Left ventricle myocardium superior (tissue), 1 donor: Measurements from ENCODE around the gene GDPD1. TPM values are rescaled to one million over a fixed set of nuclear protein-coding genes. Genes with fewer than 3 reads are reported as not detected.
A peak's percentile ranks its signal among the peaks of the same experiment; 100 is the strongest.
"Not testable (repeated sequence)": the region's sequence is repeated elsewhere in the genome, so short reads cannot be mapped to it uniquely, and the experiment has no call there.

Experiments used
- ATAC-seq: fragments of 200-7000 bp; cut with Tn5 transposase; one replicate; pipeline ENCODE4 v1.9.1; 2020; ENCODE audit warnings: mild to moderate bottlenecking, moderate library complexity
- DNase-seq: peaks from one replicate; pipeline ENCODE4 v3.0.0-alpha.2; 2020
- intact Hi-C: fragments of 100-400 bp; cut with micrococcal nuclease; formaldehyde crosslinking; loops from one replicate; pipeline ENCODE4 v1.11.0; 2022
- total RNA-seq: library from RNA; stranded (reverse); fragmentation: NEBNext Ultra II Directional; extraction: Animal tissue kit (Norgen Biotek cat#: 25700); gene quantifications from one replicate; pipeline ENCODE4 v1.2.1, GENCODE V29; 2021
- donor health status: DM: no; HTN: yes; CAD: no; lungs with severe emphysema.

The GDPD1 gene
- total RNA-seq, 1 donor from 2014 or later = 3.3 TPM

GRCh38 chr17:59230764-59231163 is 10.5 kb downstream of the GDPD1 start:
- intact Hi-C loops = no loop called here
- no peak for ATAC-seq
- DNase-seq = no peak

DNA sequence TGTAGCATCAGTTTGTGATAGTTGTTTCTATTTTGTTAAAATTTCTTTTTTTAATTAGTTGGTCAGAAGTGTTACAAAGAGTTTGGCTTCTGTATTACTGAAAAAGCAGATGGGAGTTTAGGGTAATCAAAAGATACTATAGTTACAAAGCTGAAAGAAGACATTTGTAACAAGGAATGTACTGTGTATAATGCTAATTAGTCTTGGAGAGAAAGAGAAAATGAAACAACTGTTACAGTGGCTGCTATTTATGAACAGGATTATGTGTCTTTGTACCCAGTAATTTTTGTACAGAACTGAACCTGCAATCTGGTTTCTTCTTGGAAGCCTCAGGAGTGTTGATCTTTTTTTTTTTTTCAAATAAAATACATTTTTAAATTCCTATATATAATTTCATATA is 14.3 kb downstream of the GDPD1 start:
- no peak for ATAC-seq
- DNase-seq = no peak
- intact Hi-C loops = no loop called here

GRCh38 chr17:59238906-59239305 is 18.6 kb downstream of the GDPD1 start:
- no peak for DNase-seq
- intact Hi-C loops = no loop called here
- ATAC-seq = no peak

- DNase-seq = no peak
- no peak for ATAC-seq
- intact Hi-C loops = no loop called here
These were observed 23.8 kb downstream of the GDPD1 start for GRCh38 chr17:59244081-59244480.

GRCh38 chr17:59254742-59255141 is 34.4 kb downstream of the GDPD1 start:
- intact Hi-C loops = no loop called here

DNA sequence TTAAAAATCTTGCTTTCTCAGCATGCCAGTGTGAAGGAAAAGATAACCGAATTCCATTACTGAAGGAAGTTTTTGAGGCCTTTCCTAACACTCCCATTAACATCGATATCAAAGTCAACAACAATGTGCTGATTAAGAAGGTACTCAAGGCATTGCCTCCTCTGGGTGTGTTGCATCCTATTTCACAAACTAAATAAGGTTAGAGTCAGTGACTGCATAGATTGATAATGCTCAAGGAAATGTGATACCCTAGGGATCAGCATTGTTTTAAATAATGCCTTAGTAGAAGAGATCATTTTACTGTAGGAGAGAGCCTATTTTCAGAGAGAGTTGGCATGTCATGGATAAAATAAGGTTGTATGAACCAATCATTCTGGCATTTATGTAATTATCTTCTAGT is 36.8 kb downstream of the GDPD1 start:
- no peak for DNase-seq
- intact Hi-C loops = no loop called here
- ATAC-seq = no peak

More at GRCh38 chr17:59254742-59255141, 34.4 kb downstream of the GDPD1 start:
- DNase-seq (no peak), ATAC-seq (no peak)

GRCh38 chr17:59260722-59261121 is 40.4 kb downstream of the GDPD1 start:
- ATAC-seq (no peak), DNase-seq (no peak)
- intact Hi-C loops = no loop called here

GRCh38 chr17:59266745-59267144 is 46.4 kb downstream of the GDPD1 start:
- ATAC-seq (no peak), DNase-seq (no peak)
- intact Hi-C loops = no loop called here

DNA sequence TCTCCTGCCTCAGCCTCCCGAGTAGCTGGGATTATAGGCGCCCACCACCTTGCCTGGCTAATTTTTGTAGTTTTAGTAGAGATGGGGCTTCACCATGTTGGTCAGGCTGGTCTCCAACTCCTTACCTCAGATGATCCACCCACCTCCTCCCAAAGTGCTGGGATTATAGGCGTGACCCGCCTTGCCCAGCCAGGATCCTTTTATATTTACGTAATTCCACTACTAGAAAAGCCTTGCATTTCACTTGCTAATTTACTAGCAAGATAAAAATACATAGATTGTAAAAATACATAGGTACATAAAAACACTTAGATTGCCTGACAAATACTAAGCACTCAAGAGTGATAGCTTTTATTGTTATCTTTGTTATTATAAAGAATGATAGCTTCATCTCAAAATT is 47.5 kb downstream of the GDPD1 start:
- DNase-seq (no peak), ATAC-seq (no peak)
- intact Hi-C loops = no loop called here

DNA sequence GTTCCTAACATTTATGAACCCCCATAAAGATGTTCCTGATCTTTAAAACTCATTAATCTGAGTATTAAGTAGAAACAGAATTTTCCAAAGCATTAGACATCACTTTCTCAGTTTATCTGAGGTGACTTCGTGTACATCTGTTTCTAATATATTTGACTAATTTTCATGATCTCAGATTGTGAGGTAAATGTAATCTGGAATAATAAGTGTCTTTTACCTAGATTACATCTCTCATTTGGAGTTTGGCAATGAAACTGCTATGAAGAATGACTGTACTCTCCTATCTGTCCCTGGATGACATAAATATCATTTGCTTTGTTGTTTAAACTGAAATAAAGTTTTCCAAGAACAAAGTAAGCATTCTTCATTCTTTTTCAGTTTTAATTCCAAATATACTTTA is 55.3 kb downstream of the GDPD1 start:
- ATAC-seq (no peak), DNase-seq (no peak)
- intact Hi-C loops = no loop called here

- intact Hi-C loops = no loop called here
- DNase-seq = no peak
- ATAC-seq = peak; percentile 51
These were observed 56.7 kb downstream of the GDPD1 start for GRCh38 chr17:59277031-59277430.

DNA sequence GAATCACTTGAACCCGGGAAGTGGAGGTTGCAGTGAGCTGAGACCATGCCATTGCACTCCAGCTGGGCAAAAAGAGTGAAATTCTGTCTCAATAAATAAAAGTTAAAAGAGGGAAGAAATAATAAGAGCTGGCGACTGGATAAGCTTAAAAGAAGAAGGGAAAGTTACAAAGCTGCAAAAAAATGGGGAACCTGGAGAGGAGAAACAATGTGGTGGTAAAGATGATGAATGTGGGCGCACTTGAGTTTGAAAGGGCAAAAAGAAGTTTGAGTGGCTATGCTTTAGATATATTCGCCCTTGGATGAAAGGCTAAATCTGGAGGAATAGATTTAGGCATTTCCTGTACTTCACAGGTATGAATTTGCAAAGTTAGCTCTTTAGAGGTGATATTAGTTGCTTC is 58.1 kb downstream of the GDPD1 start:
- intact Hi-C loops = no loop called here
- DNase-seq (no peak), ATAC-seq (peak; percentile 39)

GRCh38 chr17:59284317-59284716 is 64.0 kb downstream of the GDPD1 start:
- no peak for ATAC-seq
- intact Hi-C loops = no loop called here
- no peak for DNase-seq

DNA sequence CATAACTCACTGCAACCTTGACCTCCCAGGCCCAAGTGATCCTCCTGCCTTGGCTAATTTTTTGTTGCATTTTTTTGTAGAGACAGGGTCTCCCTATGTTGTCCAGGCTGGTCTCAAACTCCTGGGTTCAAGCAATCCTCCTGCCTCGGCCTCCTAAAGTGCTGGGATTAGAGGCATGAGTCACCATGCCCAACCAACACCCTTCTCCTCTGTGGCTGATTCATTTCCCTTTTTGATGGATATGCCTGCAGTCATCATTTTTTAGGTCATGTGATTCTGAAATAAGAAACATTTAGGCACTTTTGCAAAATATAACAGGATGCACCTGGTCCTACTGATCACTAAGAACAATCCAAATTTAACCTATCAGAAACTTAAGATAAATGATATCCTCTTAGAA is 67.1 kb downstream of the GDPD1 start:
- ATAC-seq = peak; percentile 61
- intact Hi-C loops = no loop called here
- DNase-seq = no peak

DNA sequence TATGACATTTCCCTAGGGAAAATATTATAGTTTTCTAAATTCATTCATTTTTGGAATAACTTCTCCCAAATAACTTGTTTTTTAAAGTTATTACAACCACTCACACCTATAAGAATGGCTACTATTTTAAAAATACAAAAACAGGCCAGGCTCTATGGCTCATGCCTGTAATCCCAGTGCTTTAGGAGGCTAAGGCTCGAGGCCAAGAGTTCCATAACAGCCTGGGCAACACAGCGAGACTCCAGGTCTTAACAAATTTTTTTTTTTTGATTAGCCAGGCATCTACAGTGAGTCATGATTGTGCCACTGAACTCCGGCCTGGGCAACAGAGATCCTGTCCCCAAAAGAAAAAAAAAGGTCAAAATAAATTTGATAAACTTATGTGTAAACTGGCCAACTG is 67.6 kb downstream of the GDPD1 start:
- intact Hi-C loops = no loop called here
- ATAC-seq (no peak), DNase-seq (no peak)

GRCh38 chr17:59289981-59290301 is 69.6 kb downstream of the GDPD1 start:
- ATAC-seq (no peak), DNase-seq (no peak)
- intact Hi-C loops = no loop called here

DNA sequence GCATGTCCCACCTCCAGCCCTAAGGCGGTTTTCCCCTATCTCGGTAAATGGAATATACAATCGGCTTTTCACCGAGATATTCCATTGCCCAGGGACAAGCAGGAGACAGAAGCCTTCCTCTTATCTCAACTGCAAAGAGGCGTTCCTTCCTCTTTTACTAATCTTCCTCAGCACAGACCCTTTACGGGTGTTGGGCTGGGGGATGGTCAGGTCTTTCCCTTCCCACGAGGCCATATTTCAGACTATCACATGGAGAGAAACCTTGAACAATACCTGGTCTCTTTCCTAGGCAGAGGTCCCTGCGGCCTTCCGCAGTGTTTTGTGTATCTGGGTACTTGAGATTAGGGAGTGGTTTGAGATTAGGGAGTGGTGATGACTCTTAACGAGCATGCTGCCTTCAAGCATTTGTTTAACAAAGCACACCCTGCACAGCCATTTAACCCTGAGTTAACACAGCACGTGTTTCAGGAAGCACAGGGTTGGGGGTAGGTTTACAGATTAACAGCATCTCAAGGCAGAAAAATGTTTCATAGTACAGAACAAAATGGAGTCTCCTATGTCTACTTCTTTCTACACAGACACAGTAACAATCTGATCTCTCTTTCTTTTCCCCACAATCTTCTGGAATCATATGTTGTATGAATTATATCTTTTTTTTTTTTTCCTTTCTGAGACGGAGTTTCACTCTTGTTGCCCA is 70.1 kb downstream of the GDPD1 start:
- intact Hi-C loops = not testable (repeated sequence)

DNA sequence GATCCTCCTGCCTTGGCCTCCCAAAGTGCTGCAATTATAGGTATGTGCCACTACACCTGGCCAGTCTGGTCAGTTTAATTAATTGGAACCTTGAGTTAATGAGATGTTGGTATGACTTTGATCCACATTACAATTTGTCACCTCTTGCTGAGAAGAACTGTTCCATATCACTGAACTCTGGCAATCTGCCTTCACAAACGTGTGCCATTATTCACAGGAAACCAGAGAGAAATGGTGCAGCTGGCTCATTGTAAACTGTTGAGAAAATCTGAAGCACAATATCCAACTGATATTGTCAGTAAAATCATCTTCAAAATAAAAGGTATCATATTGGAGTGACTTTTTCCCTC is 71.8 kb downstream of the GDPD1 start:
- intact Hi-C loops = no loop called here
- ATAC-seq = no peak
- no peak for DNase-seq

More for the DNA sequence above, 70.1 kb downstream of the GDPD1 start:
- not testable (repeated sequence) for ATAC-seq, DNase-seq

DNA sequence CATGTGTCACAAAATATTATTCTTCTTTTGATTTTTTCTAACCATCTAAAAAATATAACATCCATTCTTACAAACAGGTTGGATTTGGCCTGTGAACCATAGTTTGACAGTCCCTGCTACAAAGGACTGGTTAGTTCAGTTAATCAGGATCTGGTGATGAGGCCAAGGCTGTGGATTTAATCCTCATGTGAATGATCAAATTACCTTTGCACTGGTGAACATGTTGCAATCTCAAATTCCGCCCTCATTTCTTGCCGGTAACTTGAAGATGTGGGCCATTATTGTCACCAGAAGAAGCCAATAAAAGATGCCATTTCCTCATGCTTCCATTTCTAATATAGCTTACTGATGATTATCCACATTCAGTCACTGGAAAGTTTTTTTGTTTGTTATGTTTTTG is 75.9 kb downstream of the GDPD1 start:
- DNase-seq (no peak), ATAC-seq (no peak)
- intact Hi-C loops = no loop called here

DNA sequence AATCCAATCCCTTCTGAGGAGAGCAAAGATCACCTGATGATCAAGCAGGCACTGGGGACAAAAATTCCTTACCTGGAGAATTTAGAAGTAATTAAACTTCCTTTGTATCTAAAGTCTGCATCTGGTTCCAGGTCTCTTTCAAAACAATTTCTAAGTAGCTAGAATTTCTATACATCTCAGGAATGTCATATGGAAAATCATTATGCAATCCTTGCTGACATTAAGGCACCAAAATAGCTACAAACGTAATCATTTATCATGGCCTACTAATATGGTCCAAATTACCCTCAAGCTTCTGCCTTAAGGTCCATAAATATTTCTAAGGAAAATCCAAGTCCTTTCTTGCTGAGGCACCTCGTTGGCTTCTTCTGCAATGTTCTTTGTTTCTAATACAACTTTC is 78.2 kb downstream of the GDPD1 start:
- intact Hi-C loops = no loop called here
- DNase-seq = no peak
- ATAC-seq = no peak

DNA sequence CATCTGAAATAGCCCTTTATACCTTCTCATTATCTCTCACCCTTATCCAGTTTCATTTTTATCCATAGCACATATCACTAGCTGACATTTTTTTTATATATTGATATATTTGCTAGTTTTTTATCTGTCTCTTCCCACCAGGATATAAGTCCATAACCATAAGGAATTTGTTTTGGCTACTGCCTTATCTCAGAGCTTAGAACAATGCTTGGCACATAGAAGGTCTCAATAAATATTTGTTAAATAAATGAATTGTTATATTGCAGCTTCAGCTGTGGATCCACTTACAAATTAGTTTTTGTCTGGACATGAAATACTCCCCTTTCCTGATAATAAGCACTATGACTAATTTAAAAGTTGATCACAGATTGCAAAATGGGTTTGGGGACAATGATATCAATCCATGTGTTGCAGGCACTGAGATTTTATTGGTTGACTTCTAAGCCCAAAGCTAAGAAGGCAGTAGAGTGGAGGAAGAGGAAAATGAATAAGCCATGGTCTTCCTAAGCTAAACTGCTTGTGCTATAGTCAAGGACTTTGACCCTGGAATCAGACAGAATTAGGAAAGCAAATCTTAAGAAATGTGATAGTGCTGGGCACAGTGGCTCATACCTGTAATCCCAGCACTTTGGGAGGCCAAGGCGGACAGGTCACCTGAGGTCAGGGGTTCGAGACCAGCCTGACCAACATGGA is 79.2 kb downstream of the GDPD1 start:
- intact Hi-C loops = no loop called here
- no peak for DNase-seq
- ATAC-seq = no peak
